HG02623 (cell line): Measurements from ENCODE around the gene ANXA2R.
"Not testable (repeated sequence)": the region's sequence is repeated elsewhere in the genome, so short reads cannot be mapped to it uniquely, and the experiment has no call there.

ENCODE experiments used
- ATAC-seq: cut with Tn5 transposase; IDR thresholded peaks from one replicate; pipeline ENCODE4 v1.9.1; 2021; ENCODE audit warnings: moderate library complexity; ENCODE audit not compliant: unreplicated experiment

Gene ANXA2R

GRCh38 chr5:43040287-43041098 is at the start of gene ANXA2R:
Gene ANXA2R, minus strand, starts transcription at chr5:43040319. Its CDS starts 273 bp downstream, at chr5:43040046.
- ATAC-seq = peak; percentile 37

GRCh38 chr5:43086118-43086908 is 46.2 kb upstream of the ANXA2R start:
- ATAC-seq = not testable (repeated sequence)

- no peak for ATAC-seq
Observed at GRCh38 chr5:43085453-43085852, 45.3 kb upstream of the ANXA2R start.

- ATAC-seq = not testable (repeated sequence)
Observed at GRCh38 chr5:43084468-43084867, 44.3 kb upstream of the ANXA2R start.

GRCh38 chr5:43081345-43081744 is 41.2 kb upstream of the ANXA2R start:
- not testable (repeated sequence) for ATAC-seq

- no peak for ATAC-seq
Observed at GRCh38 chr5:43078956-43079355, 38.8 kb upstream of the ANXA2R start.

GRCh38 chr5:43077446-43078191 is 37.5 kb upstream of the ANXA2R start:
- ATAC-seq = not testable (repeated sequence)

GRCh38 chr5:43075319-43076293 is 35.5 kb upstream of the ANXA2R start:
- no peak for ATAC-seq

GRCh38 chr5:43074987-43075318 is 34.8 kb upstream of the ANXA2R start:
- ATAC-seq = no peak

- ATAC-seq = no peak
Observed at GRCh38 chr5:43073597-43074546, 33.8 kb upstream of the ANXA2R start.

GRCh38 chr5:43069401-43069720 is 29.2 kb upstream of the ANXA2R start:
- ATAC-seq = not testable (repeated sequence)

GRCh38 chr5:43068037-43068436 is 27.9 kb upstream of the ANXA2R start:
- no peak for ATAC-seq

- peak; percentile 37 for ATAC-seq
Observed at GRCh38 chr5:43066799-43067741, 27.0 kb upstream of the ANXA2R start.

GRCh38 chr5:43065948-43066798 is 26.1 kb upstream of the ANXA2R start:
- peak; percentile 24 for ATAC-seq

GRCh38 chr5:43065387-43065947 is 25.3 kb upstream of the ANXA2R start:
- ATAC-seq = no peak

GRCh38 chr5:43063721-43064171 is 23.6 kb upstream of the ANXA2R start:
- no peak for ATAC-seq
